Subcutaneous adipose tissue (tissue), 4 donors: ENCODE data around the gene FCN2. TPM values are rescaled to one million over a fixed set of nuclear protein-coding genes. Genes with fewer than 3 reads are reported as not detected.

Experiments
- CTCF ChIP-seq: fragments of 450-650 bp; IDR thresholded peaks from one replicate; pipeline ENCODE4 v1.5.1; 2016; ENCODE audit warnings: low read depth, mild to moderate bottlenecking, control low read depth, antibody characterized with exemption, moderate library complexity
- total RNA-seq, 4 donors: library from RNA; depleted of rRNA; stranded (reverse); fragments of >200 nt; gene quantifications; one replicate each; pipeline ENCODE4 v1.1.0, GENCODE V29; 2016

Gene FCN2
- total RNA-seq, 4 donors from 2014 or later, result 1.3 to 9.8 (median 2.5) TPM

- no peak for TF ChIP-seq CTCF
Measured at GRCh38 chr9:134870746-134871662, 9.6 kb upstream of the FCN2 start.

- no peak for TF ChIP-seq CTCF
Measured at GRCh38 chr9:134871697-134872340, 8.8 kb upstream of the FCN2 start.

- no peak for TF ChIP-seq CTCF
Measured at GRCh38 chr9:134872482-134873231, 8.0 kb upstream of the FCN2 start.

- no peak for TF ChIP-seq CTCF
Measured at GRCh38 chr9:134875371-134875770, 5.2 kb upstream of the FCN2 start.

- no peak for TF ChIP-seq CTCF
Measured at GRCh38 chr9:134877541-134877940, 3.1 kb upstream of the FCN2 start.

- TF ChIP-seq CTCF, result no peak
Measured at GRCh38 chr9:134879664-134880483, 736 bp upstream of the FCN2 start.
